ENCODE data around the gene EFNB1.

Gene EFNB1

DNA sequence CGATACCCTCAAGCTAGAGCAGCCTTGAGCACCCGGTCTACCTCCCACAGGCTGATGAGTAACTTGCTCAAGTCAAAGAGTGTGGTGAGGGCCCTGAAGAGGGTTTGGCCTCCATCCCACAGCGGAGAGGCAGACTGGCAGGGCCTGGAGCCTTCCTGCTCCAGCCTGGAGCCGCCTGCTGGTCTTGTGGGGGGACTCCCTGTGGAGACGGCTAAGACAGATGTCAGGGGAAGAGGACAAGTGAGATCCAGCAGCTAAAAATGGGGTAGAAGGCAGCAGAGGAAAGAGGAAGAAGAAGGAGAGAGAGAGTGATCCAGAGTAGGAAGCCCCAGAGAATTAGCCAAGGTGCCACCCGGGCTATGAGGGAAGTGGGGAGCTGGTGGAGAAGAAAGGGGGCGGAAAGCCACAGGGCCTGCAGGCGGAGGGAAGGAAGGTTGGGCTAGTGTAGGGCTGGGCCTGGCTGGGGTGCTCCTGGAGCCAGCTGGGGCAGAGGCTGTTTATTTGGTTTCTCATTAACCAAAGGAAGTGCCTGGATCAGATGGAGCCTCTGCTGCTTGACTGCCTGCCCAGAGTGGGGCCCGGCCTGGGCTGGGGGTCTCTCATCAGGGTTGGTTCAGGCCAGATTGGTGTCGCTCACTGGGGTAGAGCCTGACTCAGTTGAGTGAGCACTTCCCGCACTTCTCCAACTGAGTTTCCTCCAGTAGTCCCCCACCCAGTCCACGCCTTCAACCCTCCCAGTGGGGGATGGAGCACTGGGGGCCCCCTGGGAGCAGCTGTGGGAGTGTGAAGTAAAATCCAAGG is 14.2 kb downstream of the EFNB1 start:
- DNase-seq (ENCODE audit: low read depth in 1 of 2, low spot score in 1 of 2), result no peak

DNA sequence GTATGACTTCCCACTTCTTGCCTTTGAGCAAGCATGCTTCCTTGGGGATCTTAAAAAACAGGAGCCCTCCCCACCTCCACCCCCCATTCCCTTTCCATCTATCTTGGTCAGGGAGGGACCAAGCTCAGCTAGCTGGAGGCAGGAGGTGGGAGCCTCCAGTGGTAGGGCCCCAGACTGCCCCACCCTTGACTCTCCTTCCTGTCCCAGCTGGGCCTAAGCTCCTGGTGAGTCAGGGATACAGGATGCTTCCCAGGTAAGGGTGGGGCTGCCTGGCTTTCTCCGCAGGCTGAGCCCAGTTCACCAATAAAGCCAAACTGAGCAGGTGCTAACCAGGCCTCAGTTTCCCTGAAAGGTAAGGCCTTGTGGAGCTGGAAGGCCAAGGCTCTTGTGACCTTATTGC is 15.2 kb downstream of the EFNB1 start:
- DNase-seq (ENCODE audit: low read depth in 1 of 2, low spot score in 1 of 2), result no peak

DNA sequence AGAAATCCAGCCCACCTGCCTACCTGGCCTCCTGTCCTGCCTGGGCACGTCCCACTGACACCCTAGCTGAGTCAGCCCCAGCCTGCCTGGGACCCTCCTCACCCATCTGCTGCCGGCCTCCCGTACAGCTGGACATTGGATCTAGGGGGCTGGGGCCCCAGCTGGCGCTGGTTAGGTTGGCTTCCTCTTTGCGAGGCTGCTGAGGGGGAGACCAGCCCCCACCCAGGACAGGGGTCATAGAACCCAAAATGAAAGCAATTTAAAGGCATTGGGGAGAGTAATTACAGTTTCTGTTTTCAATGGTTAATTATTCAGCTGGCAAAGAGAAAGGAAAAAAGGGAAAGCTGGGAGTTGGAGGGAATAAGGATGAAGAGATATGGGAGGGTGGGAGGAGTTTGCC is 15.8 kb downstream of the EFNB1 start:
- no peak for DNase-seq (ENCODE audit: low read depth in 1 of 2, low spot score in 1 of 2)

DNA sequence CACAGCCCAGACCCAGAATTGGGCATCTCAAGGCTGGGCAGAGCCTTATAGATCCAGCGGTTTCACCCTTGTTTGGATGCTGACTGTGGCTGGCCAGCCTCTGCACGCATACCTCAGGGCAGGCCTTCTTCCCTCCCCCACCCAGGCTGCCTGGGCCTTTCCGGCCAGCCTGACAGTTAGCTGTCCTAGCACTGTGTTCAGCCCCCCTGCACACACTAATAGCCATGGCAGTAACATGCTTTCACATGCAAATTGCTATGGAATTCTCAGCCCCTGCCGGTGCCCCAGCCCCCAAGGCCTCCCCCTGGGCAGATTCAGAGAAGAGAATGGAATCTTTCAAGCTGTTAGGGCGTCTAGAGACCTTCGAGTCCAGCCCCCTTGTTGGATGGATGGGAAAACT is 17.7 kb downstream of the EFNB1 start:
- DNase-seq (ENCODE audit: low read depth in 1 of 2, low spot score in 1 of 2), result no peak

DNA sequence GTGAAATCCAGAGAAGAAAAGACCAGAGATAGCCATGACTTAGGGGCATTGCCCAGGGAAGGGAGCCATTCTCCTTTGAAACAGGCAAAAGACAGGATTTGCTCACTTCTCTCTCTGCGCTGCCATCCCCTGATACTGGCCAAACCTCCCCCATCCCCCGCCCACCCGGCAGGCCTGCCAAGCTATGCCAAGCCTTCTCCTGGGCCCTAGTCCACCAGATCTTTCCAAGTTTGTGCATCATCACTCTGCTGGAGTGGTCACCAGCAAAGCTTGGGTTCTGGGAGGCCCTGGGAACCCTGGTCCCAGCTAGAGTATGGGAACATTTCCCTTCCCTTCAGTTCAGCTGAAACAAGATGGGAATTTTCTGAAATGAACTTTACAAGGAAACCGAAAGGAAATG is 18.4 kb downstream of the EFNB1 start:
- no peak for DNase-seq (ENCODE audit: low read depth in 1 of 2, low spot score in 1 of 2)

DNA sequence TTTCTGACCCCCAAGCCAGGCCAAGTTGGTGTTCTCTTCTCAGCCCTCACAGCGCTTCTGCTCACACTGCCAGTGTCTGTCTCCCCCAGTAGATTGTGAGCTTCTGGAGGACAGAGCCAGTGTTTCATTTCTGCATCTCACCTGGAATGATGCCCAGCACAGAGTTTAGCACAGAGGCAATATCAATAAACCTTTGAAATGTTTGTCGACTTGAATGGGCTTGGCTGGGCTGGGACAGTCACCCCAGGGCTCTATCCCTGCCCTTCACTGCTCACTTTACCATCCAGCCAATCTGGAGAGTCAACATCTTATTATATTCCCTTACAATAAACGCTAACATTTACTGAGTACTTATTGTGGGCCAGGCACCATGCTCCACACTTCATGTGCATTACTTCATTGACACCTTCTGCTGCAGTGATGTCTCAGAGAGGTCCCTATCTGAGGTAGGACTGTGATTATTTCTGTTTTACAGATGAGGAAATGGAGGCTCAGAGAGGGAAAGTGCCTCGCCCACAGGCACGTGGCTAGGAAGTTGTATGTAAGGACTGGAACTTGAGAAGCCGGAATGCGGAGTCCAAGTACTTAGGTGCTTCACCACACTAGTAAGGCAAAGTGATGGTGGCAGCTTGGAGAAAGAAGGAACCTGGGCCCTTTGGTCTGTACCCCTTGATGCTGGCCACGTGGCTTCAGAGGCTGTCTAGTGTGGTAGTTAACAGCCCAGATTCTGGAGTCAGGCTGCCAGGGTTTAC is 19.5 kb downstream of the EFNB1 start:
- DNase-seq (ENCODE audit: low read depth in 1 of 2, low spot score in 1 of 2), result no peak

DNA sequence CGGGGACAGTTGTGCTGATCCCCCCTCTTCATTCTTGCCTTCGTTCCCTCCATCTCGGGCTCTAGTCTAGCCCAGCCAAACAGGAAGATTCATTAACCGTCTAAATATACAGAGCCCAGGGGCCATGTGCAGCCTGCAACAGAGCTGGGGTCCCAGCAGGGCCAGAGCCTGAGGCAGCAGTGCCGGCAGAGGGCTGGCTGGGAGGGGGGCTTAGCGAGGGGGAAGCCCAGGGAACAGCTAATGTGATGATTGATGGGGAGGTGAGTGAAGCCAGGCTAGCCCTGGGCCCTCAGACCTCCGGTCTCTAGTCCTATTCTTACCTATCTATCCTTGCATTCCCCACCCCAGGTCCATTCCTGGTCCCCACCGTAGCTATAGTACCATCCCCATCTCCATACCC is 22.3 kb downstream of the EFNB1 start:
- DNase-seq (ENCODE audit: low read depth in 1 of 2, low spot score in 1 of 2), result no peak

DNA sequence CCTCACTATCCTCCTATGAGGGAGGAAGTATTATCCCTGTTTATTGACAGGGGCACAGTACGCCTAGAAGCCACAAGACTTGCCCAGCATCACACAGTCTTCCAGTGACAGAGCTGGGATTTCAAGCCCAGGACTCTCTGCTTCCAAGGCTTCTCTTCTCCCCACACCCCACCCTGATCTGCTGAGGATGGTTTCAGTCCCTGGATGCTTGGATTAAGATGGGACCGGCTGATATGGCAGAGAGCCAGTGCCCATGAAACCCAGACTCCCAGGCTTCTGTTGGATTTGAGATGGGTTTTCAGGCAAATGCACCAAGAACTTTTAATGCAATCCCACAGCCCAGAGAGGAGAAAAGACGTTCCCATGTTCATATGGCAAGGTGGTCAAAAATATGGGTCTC is 23.2 kb downstream of the EFNB1 start:
- DNase-seq (ENCODE audit: low read depth in 1 of 2, low spot score in 1 of 2), result no peak

DNA sequence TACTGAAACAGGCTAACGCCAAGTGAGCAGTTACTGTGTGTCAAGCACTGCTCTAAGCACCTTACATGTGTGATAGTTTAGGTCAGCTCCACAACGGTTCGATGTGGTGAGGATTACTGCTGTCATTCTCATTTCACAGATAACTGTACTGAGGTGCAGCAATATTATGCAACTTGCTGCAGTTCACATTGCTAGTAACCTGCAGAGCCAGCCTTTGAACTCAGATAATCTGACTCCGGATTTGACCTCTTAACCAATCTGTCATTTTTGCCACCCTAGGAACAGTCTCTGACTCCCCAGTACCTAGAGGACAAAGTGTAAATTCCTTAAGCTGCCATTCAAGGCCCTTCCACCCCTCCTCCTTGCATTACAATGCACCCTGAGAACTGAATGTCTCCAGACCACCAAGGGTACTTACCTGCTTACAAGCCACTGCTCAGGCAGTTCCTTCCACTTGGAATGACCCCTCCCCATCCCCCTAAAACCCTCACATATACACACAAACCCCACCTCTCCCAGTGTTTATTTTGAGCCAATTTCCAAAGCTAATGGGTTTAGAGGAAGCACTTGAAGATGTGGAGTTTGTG is 24.9 kb downstream of the EFNB1 start:
- DNase-seq (ENCODE audit: low read depth in 1 of 2, low spot score in 1 of 2), result no peak

DNA sequence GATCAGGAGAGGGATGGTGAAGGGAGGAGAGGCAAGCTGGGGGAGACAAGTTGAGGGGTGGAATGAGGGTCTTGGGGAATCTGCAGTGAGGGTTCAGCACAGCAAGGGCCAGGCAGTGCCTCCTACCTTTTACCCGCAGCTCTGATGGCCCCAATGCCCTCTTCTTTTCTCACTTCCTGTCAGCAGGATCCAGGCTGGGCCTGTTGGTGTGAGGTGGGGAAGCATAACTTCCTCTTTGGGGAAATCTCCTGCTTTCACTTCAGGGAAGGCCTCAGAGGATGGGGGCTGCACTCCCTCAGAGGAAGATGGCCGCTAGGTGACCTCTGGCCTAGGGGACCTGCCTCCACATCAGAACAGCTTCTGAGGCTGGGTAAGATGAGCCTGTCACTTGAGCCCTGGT is 36.5 kb downstream of the EFNB1 start:
- no peak for DNase-seq (ENCODE audit: low read depth in 1 of 2, low spot score in 1 of 2)

DNA sequence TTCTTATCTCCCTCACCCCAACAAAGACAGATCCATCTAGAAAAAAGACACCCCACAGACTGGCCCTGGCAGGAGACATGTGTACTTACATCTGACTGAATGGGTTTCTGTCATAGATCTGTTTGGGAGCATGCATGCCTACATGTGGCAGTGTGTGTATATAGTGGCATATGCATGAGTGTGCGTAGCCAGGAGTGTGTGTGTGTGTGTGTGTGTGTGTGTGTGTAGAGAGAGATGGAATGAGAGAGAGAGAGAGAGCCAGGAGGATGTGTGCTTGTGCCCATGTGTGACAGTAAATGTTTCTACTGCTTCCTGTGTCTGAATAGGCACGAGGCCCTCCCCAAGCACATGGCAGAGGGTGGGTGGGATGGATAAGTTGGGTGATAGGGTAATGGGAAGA is 37.1 kb downstream of the EFNB1 start:
- no peak for DNase-seq (ENCODE audit: low read depth in 1 of 2, low spot score in 1 of 2)

DNA sequence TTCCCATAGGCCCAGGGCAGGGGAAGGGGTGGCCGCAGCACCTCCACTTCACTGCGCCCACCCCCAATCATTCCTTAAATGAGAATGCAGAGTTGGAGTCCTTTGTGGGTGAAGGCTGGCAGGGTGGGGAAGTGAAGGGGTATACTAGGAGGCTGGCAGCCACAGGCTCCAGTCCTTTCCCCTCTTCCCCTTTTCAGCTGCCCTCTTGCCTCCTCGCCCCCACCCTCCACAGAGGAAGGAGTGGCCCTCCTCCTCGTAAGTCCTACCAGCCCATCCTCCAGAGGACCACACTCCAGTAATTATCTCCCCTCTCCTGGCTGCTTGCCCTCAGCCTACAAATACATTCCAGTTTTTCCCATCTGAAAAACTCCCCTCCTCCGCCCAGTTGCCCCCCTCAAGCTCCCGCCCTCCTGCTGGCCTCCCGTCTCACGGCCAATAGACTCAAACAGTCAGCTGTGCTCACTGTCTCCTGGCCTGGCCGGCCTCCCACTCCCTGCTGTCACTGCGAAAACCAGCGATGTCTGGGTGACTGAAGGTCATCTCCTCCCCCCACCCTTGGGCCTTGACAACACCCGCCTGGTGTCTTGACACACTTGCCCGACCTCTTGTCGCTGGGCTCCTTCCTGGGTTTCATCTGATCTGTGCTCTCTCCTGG is 38.8 kb downstream of the EFNB1 start:
- no peak for DNase-seq (ENCODE audit: low read depth in 1 of 2, low spot score in 1 of 2)

DNA sequence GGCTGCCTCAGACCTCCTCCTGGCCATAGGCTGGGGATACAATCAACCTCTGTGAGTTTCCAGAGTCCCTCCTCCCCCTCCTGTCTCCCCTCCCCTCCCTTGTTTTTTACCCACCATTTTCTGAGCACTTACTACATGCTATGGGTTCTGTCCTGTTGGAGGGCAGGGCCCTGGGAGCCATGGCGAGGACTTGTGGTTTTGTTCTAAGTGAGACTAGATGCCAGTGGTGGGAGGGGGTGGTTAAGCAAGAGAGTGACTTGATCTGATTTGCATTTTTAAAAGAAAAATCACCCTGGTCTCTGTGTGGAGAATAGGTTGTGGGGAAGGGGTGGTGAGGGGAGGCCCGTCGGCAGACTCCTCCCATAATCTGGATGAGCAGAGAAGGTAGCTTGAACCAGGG is 39.5 kb downstream of the EFNB1 start:
- DNase-seq (ENCODE audit: low read depth in 1 of 2, low spot score in 1 of 2), result no peak

DNA sequence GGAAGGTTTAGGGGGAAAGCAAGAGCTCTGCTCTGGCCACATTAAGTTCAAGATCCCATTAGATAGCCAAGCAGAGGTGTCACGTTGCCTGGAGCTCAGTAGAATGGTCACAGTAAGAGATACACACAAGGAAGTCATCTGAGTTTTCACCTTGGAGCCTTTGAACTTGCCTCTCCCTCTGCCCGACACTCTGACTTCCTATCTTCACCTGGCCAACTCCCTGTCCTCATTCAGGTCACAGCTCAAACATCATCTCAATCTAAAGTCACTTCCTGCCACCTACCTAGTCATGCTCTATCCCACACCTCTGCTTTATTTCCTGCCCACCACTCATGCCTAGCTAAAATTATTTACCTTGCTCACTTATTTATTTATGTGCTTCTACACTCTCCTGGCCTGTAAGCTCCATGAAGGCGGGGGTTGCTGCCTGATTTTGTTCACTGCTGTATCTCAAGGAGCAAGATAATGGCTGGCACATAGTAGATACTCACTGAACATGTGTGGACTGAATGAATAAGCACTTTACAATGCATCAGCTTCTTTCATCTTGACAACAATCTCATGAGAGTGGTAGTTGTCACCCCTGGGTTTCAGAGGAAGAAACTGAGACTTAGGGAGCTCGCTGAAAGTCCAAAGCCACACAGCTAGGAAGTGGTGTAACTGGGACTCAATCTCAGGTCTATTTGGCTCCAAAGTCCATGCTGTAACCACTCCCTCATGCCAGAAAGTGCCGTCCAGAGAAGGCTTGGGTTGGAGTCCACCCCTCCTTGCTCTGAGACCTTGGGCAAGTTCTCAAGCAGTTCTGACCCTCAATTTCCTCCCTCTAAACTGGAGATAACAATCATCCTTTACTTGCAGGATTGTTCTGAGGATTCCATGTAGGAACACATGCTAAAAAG is 40.3 kb downstream of the EFNB1 start:
- no peak for DNase-seq (ENCODE audit: low read depth in 1 of 2, low spot score in 1 of 2)

DNA sequence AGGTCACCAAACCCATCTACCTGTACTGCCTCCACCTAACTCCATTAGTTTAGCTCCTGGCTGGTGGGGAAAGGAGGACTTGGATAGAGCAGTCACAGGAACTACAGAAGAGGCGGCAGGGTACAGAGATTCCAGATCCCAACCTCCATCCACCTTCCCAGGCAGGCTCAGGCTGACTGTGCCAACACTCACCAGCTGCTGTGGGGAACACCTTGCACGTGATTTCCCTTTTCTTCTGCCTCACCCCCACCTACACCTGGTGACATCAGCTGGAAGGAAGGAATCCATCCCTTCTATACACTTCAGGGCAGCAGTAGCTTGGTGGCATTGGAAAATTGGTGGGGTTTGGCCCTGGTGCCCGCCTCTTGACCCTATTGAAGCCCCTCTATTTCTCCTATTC is 41.5 kb downstream of the EFNB1 start:
- no peak for DNase-seq (ENCODE audit: low read depth in 1 of 2, low spot score in 1 of 2)

DNA sequence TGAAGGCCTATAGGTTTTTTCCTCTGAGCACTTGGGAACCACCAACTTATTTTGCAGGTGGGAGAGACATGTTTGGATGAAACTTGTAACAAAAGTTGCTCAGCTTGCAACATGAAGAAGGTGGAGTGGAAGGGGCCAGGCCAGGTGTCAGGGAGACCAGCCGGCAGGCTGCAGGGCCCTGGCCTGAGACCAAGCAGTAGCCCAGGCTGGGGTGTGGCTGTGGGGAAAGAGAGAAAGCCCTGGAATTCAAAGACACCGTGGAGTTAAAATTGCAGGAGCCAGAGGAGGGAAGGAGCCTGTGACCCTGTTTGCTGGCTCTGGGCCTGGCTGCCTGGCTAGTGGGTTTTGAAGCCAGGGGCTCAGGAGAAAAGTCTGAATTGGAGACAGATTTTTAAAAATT is 43.4 kb downstream of the EFNB1 start:
- no peak for DNase-seq (ENCODE audit: low read depth in 1 of 2, low spot score in 1 of 2)

DNA sequence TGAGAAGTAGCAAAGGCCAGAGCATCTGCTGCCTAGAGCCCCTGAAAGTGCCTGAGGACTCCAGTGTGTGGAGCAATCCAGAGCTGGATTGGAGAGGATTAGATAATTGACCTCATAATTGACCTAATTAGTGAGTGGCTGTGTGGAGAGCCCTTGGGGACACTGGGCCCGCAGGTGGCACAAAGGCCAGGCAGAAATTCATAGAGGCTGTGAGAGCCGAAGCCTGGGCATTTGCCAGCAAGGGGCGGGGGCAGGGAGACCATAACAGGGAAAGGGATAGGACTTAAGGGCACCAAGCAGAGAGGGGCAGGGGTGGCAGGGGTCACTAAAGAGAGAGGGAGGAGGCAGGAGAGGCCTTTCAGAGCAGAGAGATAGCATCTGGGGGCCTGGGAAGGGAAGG is 45.3 kb downstream of the EFNB1 start:
- DNase-seq (ENCODE audit: low read depth in 1 of 2, low spot score in 1 of 2), result no peak

DNA sequence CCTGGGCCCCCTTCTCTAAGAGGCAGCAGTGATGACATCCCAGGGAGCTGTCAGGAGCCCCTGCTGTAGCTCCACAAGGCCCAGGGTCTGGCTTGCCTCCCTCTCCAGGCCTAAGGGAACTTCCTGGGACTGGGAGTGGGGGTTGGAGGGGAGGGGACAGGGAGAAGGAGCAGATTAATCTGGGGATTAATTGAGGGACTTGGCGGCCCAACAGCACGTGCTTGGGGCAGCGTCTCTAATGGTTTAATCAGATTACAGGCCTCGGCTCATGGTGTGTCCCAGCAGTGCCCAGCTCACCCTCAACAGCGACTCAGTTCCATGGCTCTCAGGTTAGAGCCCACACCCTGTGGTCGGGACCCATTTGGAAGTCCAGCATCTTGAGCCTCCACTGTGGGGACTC is 47.9 kb downstream of the EFNB1 start:
- no peak for DNase-seq (ENCODE audit: low read depth in 1 of 2, low spot score in 1 of 2)

DNA sequence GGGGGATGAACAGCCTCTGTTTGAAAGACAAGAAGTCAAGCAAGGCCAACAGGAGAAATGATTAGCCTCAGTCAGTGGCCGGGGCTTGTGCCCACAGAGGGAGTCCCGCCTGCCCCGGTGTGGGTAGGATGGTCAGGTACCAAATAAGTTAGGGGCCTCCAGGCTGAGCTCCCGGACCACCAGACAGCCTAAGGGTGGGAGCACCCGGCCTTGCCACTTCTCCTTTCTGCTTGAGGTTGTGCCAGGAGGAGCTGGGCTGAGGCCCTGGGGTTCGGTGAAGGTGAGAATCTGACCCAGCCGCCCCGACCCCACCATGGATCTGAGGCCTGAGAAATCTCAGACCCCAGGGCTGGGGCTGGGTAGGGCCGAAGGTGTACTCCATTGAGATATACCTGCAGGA is 48.8 kb downstream of the EFNB1 start:
- DNase-seq (ENCODE audit: low read depth in 1 of 2, low spot score in 1 of 2), result no peak

DNA sequence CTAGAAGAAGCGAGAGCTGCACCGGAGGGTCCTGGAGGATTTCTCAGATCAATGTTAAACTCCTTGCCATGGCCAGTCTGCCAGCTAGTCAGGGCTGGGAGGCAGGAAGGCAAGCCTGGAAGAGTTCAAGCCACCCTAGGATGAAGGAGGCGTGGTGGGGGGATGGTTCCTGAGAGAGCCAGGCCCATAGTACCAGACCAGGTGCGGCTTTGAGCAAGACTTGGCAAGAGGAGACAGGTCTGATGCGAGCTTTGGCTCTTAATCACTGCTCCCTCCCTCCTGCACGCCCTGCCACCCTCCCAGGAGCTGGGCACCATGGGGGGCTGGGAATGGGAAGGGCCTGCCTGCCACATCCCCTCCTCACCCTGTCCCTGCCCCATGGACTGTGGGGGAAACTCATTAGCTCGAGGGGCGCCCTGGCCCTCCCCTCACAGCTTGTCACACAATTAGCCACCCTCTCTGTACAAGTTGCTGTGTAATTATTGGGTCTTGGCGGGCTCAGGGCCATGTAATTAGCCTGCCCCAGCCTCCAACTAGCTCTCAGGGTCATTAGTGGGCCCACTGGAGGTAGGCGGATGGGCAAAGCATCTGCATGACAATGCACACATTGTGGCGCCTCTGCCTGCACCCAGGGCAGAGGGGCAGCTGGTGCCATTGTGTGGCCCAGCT is 50.3 kb downstream of the EFNB1 start:
- no peak for DNase-seq (ENCODE audit: low read depth in 1 of 2, low spot score in 1 of 2)

Data from activated CD4-positive, alpha-beta T cell treated with anti-CD3 and anti-CD28 coated beads, Interleukin-2, amount 50 U/mL, for 24 hours (primary cell).